ENCODE data around the gene EDA.

The EDA gene

GRCh38 chrX:69615779-69616456, at the start of gene EDA:
EDA (plus strand) TSS chrX:69616113.
- H3K4me3 ChIP-seq (ENCODE audit: low read depth in 1 of 5, low read length in 5 of 5), result peak within 1 kb of the TSS; percentile 52 to 76 (median 63)
- no peak within 1 kb of the TSS for H3K27ac ChIP-seq (ENCODE audit: low read depth, low read length)
- no peaks in the 10 kb centered on the region for H3K9me3 ChIP-seq (ENCODE audit: control insufficient read depth in 5 of 5, low read length in 5 of 5)
- peaks cover 0 to 9% (median 7%) of the 10 kb centered on the region in 5 donors for H3K27me3 ChIP-seq (ENCODE audit: control insufficient read depth in 5 of 5, insufficient read depth in 4 of 5, low read length in 5 of 5)
- H3K36me3 ChIP-seq (ENCODE audit: control insufficient read depth in 5 of 5, insufficient read depth in 5 of 5, low read length in 5 of 5), result no peaks in the 10 kb centered on the region
- H3K9ac ChIP-seq (ENCODE audit: low read length in 5 of 5), result peak within 1 kb of the TSS in 2 of 5 donors; percentile 32 to 57
- H3K4me1 ChIP-seq (ENCODE audit: control insufficient read depth in 5 of 5, insufficient read depth in 5 of 5, low read length in 5 of 5), result peaks cover 0 to 19% (median 14%) of the 10 kb centered on the region in 5 donors

DNA sequence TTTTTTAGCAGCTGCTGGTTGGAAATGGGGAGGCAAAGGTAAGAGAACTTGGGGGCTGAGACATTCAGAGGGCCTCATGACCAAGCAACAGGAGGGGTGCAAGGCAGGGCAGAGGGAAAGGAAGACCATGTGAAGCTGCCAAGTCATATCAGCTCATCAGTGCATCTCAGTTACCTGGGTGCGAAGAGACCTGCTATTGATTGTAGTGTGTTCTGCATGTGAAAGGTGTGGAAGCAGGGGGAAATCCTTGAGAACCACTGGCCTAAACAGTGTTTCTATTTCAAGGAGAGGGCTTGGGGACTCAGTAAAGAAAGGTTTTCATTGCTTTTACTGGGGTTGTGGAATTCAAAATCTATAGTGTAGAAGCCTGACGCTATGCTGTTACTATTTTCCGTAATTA, 47.1 kb upstream of the EDA start:
- Histone ChIP-seq H3K9me3 (ENCODE audit: control insufficient read depth in 5 of 5, low read length in 5 of 5) (peaks cover 0 to 5% (median 3%) of the 10 kb centered on the region in 5 donors), H3K27me3 (ENCODE audit: control insufficient read depth in 5 of 5, insufficient read depth in 4 of 5, low read length in 5 of 5) (peaks cover 0 to 5% (median 0%) of the 10 kb centered on the region in 5 donors)

GRCh38 chrX:69597399-69597798, 18.5 kb upstream of the EDA start:
- Histone ChIP-seq H3K36me3 (ENCODE audit: control insufficient read depth in 5 of 5, insufficient read depth in 5 of 5, low read length in 5 of 5) (no peaks in the 10 kb centered on the region), H3K4me1 (ENCODE audit: control insufficient read depth in 5 of 5, insufficient read depth in 5 of 5, low read length in 5 of 5) (no peaks in the 10 kb centered on the region), H3K9me3 (ENCODE audit: control insufficient read depth in 5 of 5, low read length in 5 of 5) (peaks cover 0 to 4% (median 0%) of the 10 kb centered on the region in 5 donors), H3K9ac (ENCODE audit: low read length in 5 of 5) (no peak overlapping the region), H3K27ac (ENCODE audit: low read depth, low read length) (no peak overlapping the region), H3K27me3 (ENCODE audit: control insufficient read depth in 5 of 5, insufficient read depth in 4 of 5, low read length in 5 of 5) (peaks cover 0 to 6% (median 0%) of the 10 kb centered on the region in 5 donors), H3K4me3 (ENCODE audit: low read depth in 1 of 5, low read length in 5 of 5) (no peak overlapping the region)

More for the DNA sequence above, 47.1 kb upstream of the EDA start:
- no peaks in the 10 kb centered on the region for H3K4me1 ChIP-seq (ENCODE audit: control insufficient read depth in 5 of 5, insufficient read depth in 5 of 5, low read length in 5 of 5)
- H3K9ac ChIP-seq (ENCODE audit: low read length in 5 of 5), result no peak overlapping the region
- H3K4me3 ChIP-seq (ENCODE audit: low read depth in 1 of 5, low read length in 5 of 5), result no peak overlapping the region
- H3K27ac ChIP-seq (ENCODE audit: low read depth, low read length), result no peak overlapping the region
- no peaks in the 10 kb centered on the region for H3K36me3 ChIP-seq (ENCODE audit: control insufficient read depth in 5 of 5, insufficient read depth in 5 of 5, low read length in 5 of 5)

- Histone ChIP-seq H3K9ac (ENCODE audit: low read length in 5 of 5) (no peak overlapping the region), H3K27me3 (ENCODE audit: control insufficient read depth in 5 of 5, insufficient read depth in 4 of 5, low read length in 5 of 5) (peaks cover 0 to 3% (median 0%) of the 10 kb centered on the region in 5 donors), H3K9me3 (ENCODE audit: control insufficient read depth in 5 of 5, low read length in 5 of 5) (no peaks in the 10 kb centered on the region), H3K27ac (ENCODE audit: low read depth, low read length) (no peak overlapping the region), H3K36me3 (ENCODE audit: control insufficient read depth in 5 of 5, insufficient read depth in 5 of 5, low read length in 5 of 5) (no peaks in the 10 kb centered on the region), H3K4me1 (ENCODE audit: control insufficient read depth in 5 of 5, insufficient read depth in 5 of 5, low read length in 5 of 5) (no peaks in the 10 kb centered on the region), H3K4me3 (ENCODE audit: low read depth in 1 of 5, low read length in 5 of 5) (no peak overlapping the region)
Observed at GRCh38 chrX:69600182-69600581, 15.7 kb upstream of the EDA start.

GRCh38 chrX:69603566-69604194, 12.2 kb upstream of the EDA start:
- Histone ChIP-seq H3K4me3 (ENCODE audit: low read depth in 1 of 5, low read length in 5 of 5) (no peak overlapping the region), H3K9me3 (ENCODE audit: control insufficient read depth in 5 of 5, low read length in 5 of 5) (no peaks in the 10 kb centered on the region), H3K27me3 (ENCODE audit: control insufficient read depth in 5 of 5, insufficient read depth in 4 of 5, low read length in 5 of 5) (peaks cover 0 to 8% (median 0%) of the 10 kb centered on the region in 5 donors), H3K9ac (ENCODE audit: low read length in 5 of 5) (no peak overlapping the region), H3K4me1 (ENCODE audit: control insufficient read depth in 5 of 5, insufficient read depth in 5 of 5, low read length in 5 of 5) (no peaks in the 10 kb centered on the region), H3K27ac (ENCODE audit: low read depth, low read length) (no peak overlapping the region), H3K36me3 (ENCODE audit: control insufficient read depth in 5 of 5, insufficient read depth in 5 of 5, low read length in 5 of 5) (no peaks in the 10 kb centered on the region)

GRCh38 chrX:69605521-69605920, 10.4 kb upstream of the EDA start:
- H3K27ac ChIP-seq (ENCODE audit: low read depth, low read length), result no peak overlapping the region
- peaks cover 0 to 5% (median 0%) of the 10 kb centered on the region in 5 donors for H3K4me1 ChIP-seq (ENCODE audit: control insufficient read depth in 5 of 5, insufficient read depth in 5 of 5, low read length in 5 of 5)
- no peak overlapping the region for H3K4me3 ChIP-seq (ENCODE audit: low read depth in 1 of 5, low read length in 5 of 5)
- H3K36me3 ChIP-seq (ENCODE audit: control insufficient read depth in 5 of 5, insufficient read depth in 5 of 5, low read length in 5 of 5), result no peaks in the 10 kb centered on the region
- no peak overlapping the region for H3K9ac ChIP-seq (ENCODE audit: low read length in 5 of 5)
- H3K27me3 ChIP-seq (ENCODE audit: control insufficient read depth in 5 of 5, insufficient read depth in 4 of 5, low read length in 5 of 5), result peaks cover 0 to 8% (median 0%) of the 10 kb centered on the region in 5 donors
- no peaks in the 10 kb centered on the region for H3K9me3 ChIP-seq (ENCODE audit: control insufficient read depth in 5 of 5, low read length in 5 of 5)

DNA sequence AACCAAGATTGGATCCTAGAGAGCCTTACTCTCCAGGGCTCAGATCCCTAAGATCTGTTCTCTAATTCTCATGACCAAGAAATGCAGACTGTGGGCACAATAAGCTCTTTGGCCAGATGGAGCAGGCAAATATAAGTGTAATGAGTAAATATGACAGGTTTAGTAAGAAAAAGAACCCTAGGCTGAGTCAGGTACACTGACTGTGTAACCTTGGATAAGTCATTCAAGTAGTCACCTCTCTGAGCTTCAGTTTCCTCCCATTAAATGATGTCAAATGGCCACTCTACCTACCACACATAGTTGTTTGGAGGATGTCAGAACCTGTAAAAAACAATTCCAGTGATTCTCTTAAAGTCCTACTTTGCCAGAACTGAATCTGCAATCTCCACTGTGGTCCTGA, 8.3 kb upstream of the EDA start:
- H3K4me1 ChIP-seq (ENCODE audit: control insufficient read depth in 5 of 5, insufficient read depth in 5 of 5, low read length in 5 of 5), result peaks cover 0 to 5% (median 0%) of the 10 kb centered on the region in 5 donors
- H3K4me3 ChIP-seq (ENCODE audit: low read depth in 1 of 5, low read length in 5 of 5), result no peak overlapping the region
- peaks cover 0 to 8% (median 0%) of the 10 kb centered on the region in 5 donors for H3K27me3 ChIP-seq (ENCODE audit: control insufficient read depth in 5 of 5, insufficient read depth in 4 of 5, low read length in 5 of 5)
- H3K9ac ChIP-seq (ENCODE audit: low read length in 5 of 5), result no peak overlapping the region
- H3K9me3 ChIP-seq (ENCODE audit: control insufficient read depth in 5 of 5, low read length in 5 of 5), result no peaks in the 10 kb centered on the region
- no peaks in the 10 kb centered on the region for H3K36me3 ChIP-seq (ENCODE audit: control insufficient read depth in 5 of 5, insufficient read depth in 5 of 5, low read length in 5 of 5)
- H3K27ac ChIP-seq (ENCODE audit: low read depth, low read length), result no peak overlapping the region

DNA sequence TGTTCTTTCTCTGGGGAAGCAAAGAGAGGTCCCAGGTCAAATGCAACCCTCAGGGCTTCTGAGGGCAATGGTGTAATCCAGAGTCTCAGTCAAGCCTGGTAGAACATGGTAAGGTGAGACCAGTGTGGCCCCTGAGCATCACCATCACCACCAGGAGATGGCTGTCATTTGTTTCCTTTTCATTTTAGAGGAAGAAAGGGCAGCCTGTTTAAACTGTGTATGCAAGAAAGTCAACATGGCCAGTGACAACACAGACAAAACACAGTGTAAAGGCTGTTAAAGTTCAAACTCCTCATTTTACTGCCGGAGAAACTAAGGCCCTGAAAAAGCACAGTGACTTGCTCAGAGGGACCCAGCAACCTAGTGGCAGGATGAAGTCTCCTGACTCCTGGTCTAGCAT, 2.0 kb upstream of the EDA start:
- H3K9me3 ChIP-seq (ENCODE audit: control insufficient read depth in 5 of 5, low read length in 5 of 5), result no peaks in the 10 kb centered on the region
- H3K36me3 ChIP-seq (ENCODE audit: control insufficient read depth in 5 of 5, insufficient read depth in 5 of 5, low read length in 5 of 5), result no peaks in the 10 kb centered on the region
- H3K27ac ChIP-seq (ENCODE audit: low read depth, low read length), result no peak overlapping the region
- H3K4me1 ChIP-seq (ENCODE audit: control insufficient read depth in 5 of 5, insufficient read depth in 5 of 5, low read length in 5 of 5), result peaks cover 0 to 24% (median 11%) of the 10 kb centered on the region in 5 donors
- peaks cover 0 to 9% (median 3%) of the 10 kb centered on the region in 5 donors for H3K27me3 ChIP-seq (ENCODE audit: control insufficient read depth in 5 of 5, insufficient read depth in 4 of 5, low read length in 5 of 5)
- no peak overlapping the region for H3K9ac ChIP-seq (ENCODE audit: low read length in 5 of 5)
- H3K4me3 ChIP-seq (ENCODE audit: low read depth in 1 of 5, low read length in 5 of 5), result no peak overlapping the region

- Histone ChIP-seq H3K27ac (ENCODE audit: low read depth, low read length) (no peak overlapping the region), H3K4me1 (ENCODE audit: control insufficient read depth in 5 of 5, insufficient read depth in 5 of 5, low read length in 5 of 5) (peaks cover 0 to 19% (median 14%) of the 10 kb centered on the region in 5 donors), H3K36me3 (ENCODE audit: control insufficient read depth in 5 of 5, insufficient read depth in 5 of 5, low read length in 5 of 5) (no peaks in the 10 kb centered on the region), H3K9ac (ENCODE audit: low read length in 5 of 5) (no peak overlapping the region), H3K4me3 (ENCODE audit: low read depth in 1 of 5, low read length in 5 of 5) (no peak overlapping the region), H3K9me3 (ENCODE audit: control insufficient read depth in 5 of 5, low read length in 5 of 5) (no peaks in the 10 kb centered on the region), H3K27me3 (ENCODE audit: control insufficient read depth in 5 of 5, insufficient read depth in 4 of 5, low read length in 5 of 5) (peaks cover 0 to 9% (median 7%) of the 10 kb centered on the region in 5 donors)
Observed at GRCh38 chrX:69614886-69615285, 1.0 kb upstream of the EDA start.

DNA sequence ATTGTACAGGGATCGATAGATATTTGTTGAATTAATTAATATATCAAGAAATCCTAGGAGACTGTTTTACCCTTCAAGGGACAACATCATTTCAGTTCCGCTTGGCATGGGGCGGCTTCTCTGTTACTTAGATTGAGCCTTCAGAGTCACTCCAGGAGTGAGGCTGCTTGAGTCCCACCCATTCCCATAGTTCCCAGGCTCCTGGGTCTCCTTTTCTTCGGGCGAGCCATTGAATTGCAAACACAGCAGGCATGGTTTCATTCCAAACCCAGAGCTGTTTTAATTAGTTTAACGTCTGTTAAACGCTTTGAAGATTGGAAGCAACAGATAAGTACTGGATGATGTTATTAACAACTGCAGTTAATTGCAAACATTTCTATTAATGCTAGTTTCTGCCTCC, 571 bp upstream of the EDA start:
- Histone ChIP-seq H3K9me3 (ENCODE audit: control insufficient read depth in 5 of 5, low read length in 5 of 5) (no peaks in the 10 kb centered on the region), H3K4me1 (ENCODE audit: control insufficient read depth in 5 of 5, insufficient read depth in 5 of 5, low read length in 5 of 5) (peaks cover 0 to 19% (median 14%) of the 10 kb centered on the region in 5 donors), H3K27ac (ENCODE audit: low read depth, low read length) (no peak overlapping the region), H3K27me3 (ENCODE audit: control insufficient read depth in 5 of 5, insufficient read depth in 4 of 5, low read length in 5 of 5) (peaks cover 0 to 9% (median 7%) of the 10 kb centered on the region in 5 donors), H3K9ac (ENCODE audit: low read length in 5 of 5) (no peak overlapping the region), H3K4me3 (ENCODE audit: low read depth in 1 of 5, low read length in 5 of 5) (peak overlapping the region in 3 of 5 donors; percentile 43 to 65 (median 63)), H3K36me3 (ENCODE audit: control insufficient read depth in 5 of 5, insufficient read depth in 5 of 5, low read length in 5 of 5) (no peaks in the 10 kb centered on the region)
